HG03135 (cell line): ENCODE data around the gene BHLHE23.

Experiments
- ATAC-seq: cut with Tn5 transposase; IDR thresholded peaks from one replicate; pipeline ENCODE4 v1.9.1; 2021; ENCODE audit warnings: mild to moderate bottlenecking, moderate library complexity; ENCODE audit not compliant: unreplicated experiment

Gene BHLHE23

GRCh38 chr20:62993856-62994494 lies 12.8 kb downstream of the BHLHE23 start:
- no peak for ATAC-seq

- no peak for ATAC-seq
Measured at GRCh38 chr20:62991863-62992262, 14.9 kb downstream of the BHLHE23 start.

DNA sequence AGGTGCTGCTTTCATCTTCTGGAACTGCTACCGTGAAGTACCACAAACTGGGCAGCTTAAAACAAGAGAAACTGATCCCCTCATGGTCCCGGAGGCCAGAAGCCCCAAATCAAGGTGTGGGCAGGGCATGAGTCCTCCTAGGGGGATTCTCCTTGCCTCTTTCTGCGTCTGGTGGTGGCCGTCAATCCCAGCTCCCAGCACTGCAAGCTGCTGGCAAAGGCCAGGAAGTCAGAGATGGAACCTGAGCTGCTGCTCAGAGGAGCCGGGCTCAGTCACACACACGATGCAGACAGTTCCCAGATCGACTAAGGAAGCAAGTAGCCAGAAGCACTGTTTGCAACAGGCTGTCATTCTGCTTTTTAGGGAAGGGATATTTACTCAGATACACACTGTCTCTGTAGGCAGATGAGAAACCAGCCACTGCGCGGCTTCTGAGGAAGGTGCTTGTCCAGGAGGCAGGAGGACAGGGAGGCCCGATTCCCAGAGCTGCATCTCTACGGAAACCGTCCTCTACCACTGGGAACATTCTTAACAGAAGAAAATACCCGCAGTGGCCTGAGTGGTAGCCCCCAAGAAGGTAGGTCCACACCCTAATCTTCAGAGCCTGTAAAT lies 15.5 kb downstream of the BHLHE23 start:
- no peak for ATAC-seq

DNA sequence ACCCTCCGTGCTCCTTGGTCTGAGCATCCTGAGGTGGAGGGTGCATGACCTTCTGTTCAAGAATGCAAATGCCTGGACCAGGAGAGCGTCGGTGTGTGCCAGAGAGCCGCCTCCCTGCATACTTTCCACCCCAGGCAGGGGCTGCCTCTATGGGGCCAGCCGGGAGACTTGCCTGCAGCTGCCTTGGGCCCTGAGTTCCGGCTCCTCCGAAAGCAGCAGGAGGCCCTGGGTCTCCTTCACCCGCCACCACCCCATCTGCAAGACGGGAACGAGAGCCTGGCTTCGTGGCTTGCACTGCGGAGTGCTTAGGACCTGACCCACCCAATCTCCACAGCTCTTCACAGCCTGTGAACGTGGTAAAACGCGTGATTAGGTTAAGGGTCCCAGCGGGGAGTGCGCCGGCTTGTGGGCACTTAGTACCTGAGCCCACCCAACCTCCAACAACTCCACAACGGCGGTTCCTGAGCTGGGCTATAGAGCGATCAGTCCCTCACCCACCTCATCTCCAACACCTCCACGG lies 16.4 kb downstream of the BHLHE23 start:
- no peak for ATAC-seq

GRCh38 chr20:62989201-62989601 lies 17.6 kb downstream of the BHLHE23 start:
- ATAC-seq = no peak

GRCh38 chr20:62987114-62987513 lies 19.6 kb downstream of the BHLHE23 start:
- no peak for ATAC-seq

DNA sequence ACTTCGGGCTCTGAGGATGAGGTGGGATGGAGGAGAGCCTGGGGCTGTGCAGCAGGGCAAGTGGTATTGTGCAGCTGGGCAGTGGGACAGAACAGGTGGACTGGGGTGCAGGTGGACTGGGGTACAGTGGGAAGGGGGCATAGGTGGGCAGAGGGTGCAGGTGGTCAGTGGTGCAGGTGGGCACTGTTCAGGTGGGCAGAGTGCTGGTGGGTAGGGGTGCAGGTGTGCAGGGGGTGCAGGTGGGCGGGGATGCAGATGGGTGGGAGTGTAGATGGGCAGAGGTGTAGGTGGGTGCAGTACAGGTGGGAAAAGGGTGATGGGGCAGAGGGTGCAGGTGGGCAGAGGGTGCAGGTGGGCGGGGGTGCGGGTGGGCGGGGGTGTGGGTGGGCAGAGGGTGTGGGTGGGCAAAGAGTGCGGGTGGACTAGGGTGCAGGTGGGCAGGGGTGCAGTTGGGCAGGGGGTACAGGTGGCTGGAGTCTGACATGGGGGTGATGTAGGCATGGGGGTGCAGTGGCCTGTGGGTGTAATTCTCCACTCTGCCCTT lies 20.4 kb downstream of the BHLHE23 start:
- ATAC-seq = no peak

GRCh38 chr20:62985444-62985778 lies 21.4 kb downstream of the BHLHE23 start:
- ATAC-seq = no peak

- ATAC-seq = no peak
Measured at GRCh38 chr20:62984666-62985443, 21.9 kb downstream of the BHLHE23 start.

GRCh38 chr20:62983210-62983609 lies 23.6 kb downstream of the BHLHE23 start:
- ATAC-seq = no peak

DNA sequence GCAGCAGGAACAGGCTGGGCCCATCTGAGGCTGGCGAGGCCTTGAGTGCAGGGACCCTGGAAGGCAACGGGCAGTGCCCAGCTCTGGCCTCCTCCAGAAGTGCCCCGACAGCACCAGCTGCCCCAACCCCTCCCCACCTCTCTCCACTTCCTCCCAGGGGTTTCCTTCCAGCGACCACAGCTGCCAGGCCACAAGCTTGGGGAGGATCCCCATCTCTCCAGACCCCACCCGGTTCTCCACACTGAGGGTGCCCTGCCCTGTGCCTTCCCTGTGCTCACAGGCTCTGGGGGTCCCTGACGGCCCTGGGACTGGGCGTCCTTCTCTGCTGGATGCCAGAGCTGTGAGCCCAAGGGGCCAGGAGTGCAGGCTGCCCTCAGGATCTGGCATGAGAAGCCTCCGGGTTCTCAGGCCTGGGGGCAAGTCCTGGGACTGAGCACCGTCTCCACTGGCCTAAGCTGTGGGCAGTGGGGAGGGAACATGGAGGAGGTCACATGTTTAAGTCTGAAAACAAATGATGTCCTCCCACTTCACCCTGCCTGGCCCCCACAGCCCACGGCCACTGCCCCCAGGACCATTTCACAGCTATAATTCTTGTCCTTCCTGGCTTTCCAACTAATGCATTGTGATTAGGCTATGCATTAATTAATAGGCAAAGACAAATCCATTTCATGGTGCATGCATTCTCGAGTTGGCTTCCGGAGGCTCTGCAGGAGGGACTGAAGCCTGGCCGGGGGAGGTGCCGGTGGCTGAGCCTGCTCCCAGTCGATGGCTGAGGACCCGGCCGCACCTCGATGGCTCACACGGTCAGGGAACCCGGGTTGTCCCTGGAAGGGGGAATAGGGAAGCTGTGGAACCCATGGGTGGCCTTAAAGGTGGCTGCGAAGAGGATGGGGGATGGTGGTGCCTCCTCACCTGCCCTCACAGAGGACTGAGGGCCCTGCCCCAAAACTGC lies 24.4 kb downstream of the BHLHE23 start:
- no peak for ATAC-seq

- no peak for ATAC-seq
Measured at GRCh38 chr20:62980970-62981369, 25.8 kb downstream of the BHLHE23 start.

GRCh38 chr20:62980380-62980960 lies 26.3 kb downstream of the BHLHE23 start:
- no peak for ATAC-seq

- no peak for ATAC-seq
Measured at GRCh38 chr20:62979876-62980373, 26.8 kb downstream of the BHLHE23 start.

- ATAC-seq = no peak
Measured at GRCh38 chr20:62979310-62979709, 27.5 kb downstream of the BHLHE23 start.

- no peak for ATAC-seq
Measured at GRCh38 chr20:62978561-62978943, 28.2 kb downstream of the BHLHE23 start.

DNA sequence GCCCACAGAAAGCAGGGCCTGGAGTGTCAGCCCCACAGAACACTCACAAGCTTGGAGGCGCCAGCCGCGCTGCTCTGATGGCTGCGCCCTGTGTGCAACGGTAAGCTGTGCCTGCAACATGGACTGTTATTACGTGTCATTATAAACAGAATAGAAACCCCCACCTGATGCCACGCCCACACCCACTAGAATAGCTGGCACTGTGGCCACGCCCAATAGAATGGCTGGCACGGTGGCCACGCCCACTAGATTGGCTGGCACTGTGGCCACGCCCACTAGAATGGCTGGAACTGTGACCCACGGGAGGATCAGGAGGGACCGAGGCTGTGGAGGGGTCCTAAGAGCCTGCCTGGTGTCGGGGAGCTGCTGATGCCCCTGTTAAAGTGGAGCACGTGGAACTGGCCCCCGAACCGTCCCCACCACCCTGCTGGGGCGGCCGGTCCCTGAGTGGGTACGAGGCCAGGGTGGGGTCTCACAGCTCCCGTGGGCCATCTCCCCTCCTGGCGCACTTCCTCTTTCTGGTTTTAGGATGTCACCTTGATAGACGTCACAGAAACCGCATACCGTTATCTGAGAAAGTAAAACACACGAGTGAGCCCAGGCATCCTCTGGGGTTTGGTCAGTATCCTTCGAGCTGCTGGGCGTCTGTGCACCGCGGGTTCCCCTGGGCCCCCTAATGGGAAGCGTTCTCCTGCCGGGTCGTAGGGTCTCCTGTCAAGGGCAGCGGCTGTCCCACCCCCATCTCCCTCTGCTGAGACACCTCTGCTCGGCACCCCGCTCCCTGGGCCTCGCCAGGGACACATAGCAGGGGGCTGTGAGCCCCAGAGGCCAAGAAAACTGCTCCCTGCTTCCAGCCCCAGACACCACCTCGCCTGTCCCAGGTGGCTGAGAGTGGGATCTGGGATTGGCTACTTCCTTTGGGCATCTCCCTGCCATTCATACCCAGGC lies 28.9 kb downstream of the BHLHE23 start:
- peak; percentile 58 for ATAC-seq

- ATAC-seq = no peak
Measured at GRCh38 chr20:62976886-62977285, 29.9 kb downstream of the BHLHE23 start.
